ENCODE data around the gene AVEN.

GRCh38 chr15:34010921-34011320 lies 28.1 kb downstream of the AVEN start:
- no peak for TF ChIP-seq EZH2phosphoT487 (IDR thresholded peaks at IDR 0.05; ENCODE audit: borderline replicate concordance, low read depth)
- TF ChIP-seq CTCF (IDR thresholded peaks at IDR 0.05) = no peak
- TF ChIP-seq YY1 (IDR thresholded peaks at IDR 0.05; ENCODE audit: low read depth) = no peak
